ENCODE measurements around the gene SNAI3. TPM values are rescaled to one million over a fixed set of nuclear protein-coding genes. Genes with fewer than 3 reads are reported as not detected.

Gene SNAI3
- total RNA-seq, 1 donor from 2014 or later, result 7.0 TPM

DNA sequence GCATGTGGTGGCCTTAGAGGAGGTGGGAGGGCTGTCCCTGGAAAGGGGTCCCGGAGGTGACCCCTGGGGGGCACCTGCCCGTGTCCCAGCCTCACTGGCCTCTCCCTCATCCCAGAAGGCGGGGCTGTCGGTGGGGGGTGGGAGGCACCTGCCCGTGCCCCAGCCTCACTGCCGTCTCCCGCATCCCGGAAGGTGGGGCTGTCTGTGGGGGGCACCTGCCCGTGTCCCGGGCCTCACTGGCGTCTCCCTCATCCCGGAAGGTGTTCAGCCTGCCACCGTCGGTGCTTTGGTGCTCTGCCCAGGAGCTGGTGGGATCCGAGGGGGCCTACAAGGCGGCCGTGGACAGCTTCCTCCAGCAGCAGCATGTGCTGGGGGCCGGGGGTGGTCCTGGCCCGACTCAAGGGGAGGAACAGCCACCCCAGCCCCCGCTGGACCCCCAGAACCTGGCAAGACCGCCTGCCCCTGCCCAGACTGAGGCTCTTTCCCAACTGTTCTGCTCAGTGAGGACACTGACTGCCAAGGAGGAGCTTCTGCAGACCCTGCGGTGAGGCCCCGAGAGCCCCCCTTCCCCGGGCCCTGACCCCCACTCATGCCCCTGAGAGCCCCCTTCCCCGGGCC lies 26.2 kb upstream of the SNAI3 start:
- TF ChIP-seq CTCF (IDR thresholded peaks at IDR 0.05), result no peak
- ATAC-seq (no peak), DNase-seq (no peak)
- peaks cover 41% of the 10 kb centered on the region for H3K36me3 ChIP-seq
- peaks cover 3% of the 10 kb centered on the region for H3K4me1 ChIP-seq
- intact Hi-C loops (cut with DNase I), result no loop called here
- H3K27ac ChIP-seq, result no peak overlapping the region
- H3K4me3 ChIP-seq, result no peak overlapping the region
- no peaks in the 10 kb centered on the region for H3K9me3 ChIP-seq
- H3K27me3 ChIP-seq, result no peaks in the 10 kb centered on the region

DNA sequence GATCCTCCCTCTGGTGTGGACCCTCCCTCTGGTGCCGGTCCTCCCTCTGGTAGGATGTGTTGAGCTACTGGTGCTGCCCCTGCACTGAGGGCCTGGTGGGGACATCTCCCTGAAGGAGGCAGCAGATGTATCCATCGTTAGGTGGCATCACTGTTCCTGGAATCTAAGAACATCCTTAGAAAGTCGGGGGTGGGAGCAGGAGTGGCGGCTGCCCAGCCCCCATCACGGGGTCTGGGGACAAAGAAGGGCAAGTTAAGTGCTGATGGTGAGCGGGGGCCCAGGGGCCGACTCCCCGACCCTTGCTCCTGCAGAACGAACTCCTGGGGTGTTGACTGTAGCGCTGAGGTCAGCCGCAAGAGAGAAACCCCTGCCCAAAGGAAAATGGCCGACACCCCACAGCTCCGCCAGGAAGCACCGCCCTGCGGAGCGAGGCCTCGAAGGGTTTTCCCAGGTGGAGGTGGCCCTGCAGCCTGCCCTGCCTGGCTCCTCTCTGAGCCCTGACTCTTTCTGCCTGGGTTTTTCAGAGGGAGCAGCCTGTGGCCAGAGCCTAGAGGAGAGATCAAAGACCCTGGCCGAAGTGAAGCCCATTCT lies 25.5 kb upstream of the SNAI3 start:
- no peak for ATAC-seq
- H3K4me1 ChIP-seq, result peaks cover 9% of the 10 kb centered on the region
- H3K4me3 ChIP-seq, result no peak overlapping the region
- no peaks in the 10 kb centered on the region for H3K9me3 ChIP-seq
- DNase-seq, result no peak
- intact Hi-C loops (cut with DNase I), result no loop called here
- no peak overlapping the region for H3K27ac ChIP-seq
- no peak for TF ChIP-seq CTCF (IDR thresholded peaks at IDR 0.05)
- peaks cover 34% of the 10 kb centered on the region for H3K36me3 ChIP-seq
- no peaks in the 10 kb centered on the region for H3K27me3 ChIP-seq

GRCh38 chr16:88710556-88710955 lies 24.2 kb upstream of the SNAI3 start:
- DNase-seq (no peak), ATAC-seq (no peak)
- H3K36me3 ChIP-seq, result peaks cover 22% of the 10 kb centered on the region
- peaks cover 12% of the 10 kb centered on the region for H3K4me1 ChIP-seq
- no peak for TF ChIP-seq CTCF (IDR thresholded peaks at IDR 0.05)
- H3K27me3 ChIP-seq, result no peaks in the 10 kb centered on the region
- no peak overlapping the region for H3K27ac ChIP-seq
- no peak overlapping the region for H3K4me3 ChIP-seq
- H3K9me3 ChIP-seq, result no peaks in the 10 kb centered on the region
- intact Hi-C loops (cut with DNase I), result no loop called here

GRCh38 chr16:88706965-88707826 lies 20.9 kb upstream of the SNAI3 start:
- Histone ChIP-seq H3K36me3 (no peaks in the 10 kb centered on the region), H3K9me3 (no peaks in the 10 kb centered on the region), H3K4me3 (peak overlapping the region; percentile 99), H3K4me1 (peaks cover 41% of the 10 kb centered on the region), H3K27ac (peak overlapping the region; percentile 84), H3K27me3 (no peaks in the 10 kb centered on the region)
- DNase-seq, result no peak
- no peak for ATAC-seq
- no peak for TF ChIP-seq CTCF (IDR thresholded peaks at IDR 0.05)
- intact Hi-C loops (cut with DNase I), result no loop called here

GRCh38 chr16:88706229-88706964 lies 20.1 kb upstream of the SNAI3 start, which contains the start of the genes CTU2 and RNF166:
CTU2 (plus strand) TSS chr16:88706503; CDS start chr16:88706531, 28 bp downstream.
RNF166 (minus strand) TSS chr16:88706408; CDS start chr16:88706325, 83 bp downstream.
- no peaks in the 10 kb centered on the region for H3K9me3 ChIP-seq
- peak; percentile 96 for DNase-seq
- intact Hi-C loops (cut with DNase I), result no loop called here
- peak; percentile 84 for ATAC-seq
- TF ChIP-seq CTCF (IDR thresholded peaks at IDR 0.05), result no peak
- no peaks in the 10 kb centered on the region for H3K36me3 ChIP-seq
- no peaks in the 10 kb centered on the region for H3K27me3 ChIP-seq
- H3K27ac ChIP-seq, result peak within 1 kb of the TSS; percentile 84
- peaks cover 49% of the 10 kb centered on the region for H3K4me1 ChIP-seq
- H3K4me3 ChIP-seq, result peak within 1 kb of the TSS; percentile 99

Measured in upper lobe of right lung (tissue), 1 donor.